Suprapubic skin (tissue), 4 donors: Measurements from ENCODE around the gene RSPO3.

Experiments used
- CTCF ChIP-seq, 2 donors: fragments of 200-600 bp in 1 of 2; fragments of 450-650 bp in 1 of 2; sonication (generic) in 1 of 2; IDR thresholded peaks; one replicate each; pipeline ENCODE4 v1.5.1; 2016 to 2019; ENCODE audit warnings: antibody characterized with exemption in 2 of 2, mild to moderate bottlenecking in 1 of 2, moderate library complexity in 1 of 2
- POLR2A ChIP-seq, 2 donors: fragments of 450-650 bp; IDR thresholded peaks; one replicate each; pipeline ENCODE4 v1.6.1; 2017; ENCODE audit warnings: antibody characterized with exemption in 2 of 2, mild to moderate bottlenecking in 2 of 2, moderate library complexity in 2 of 2
- POLR2AphosphoS5 ChIP-seq, 3 donors: sonication (generic); formaldehyde crosslinking; IDR thresholded peaks; one replicate each; pipeline ENCODE4 v1.6.1; 2017; ENCODE audit warnings: antibody characterized with exemption in 3 of 3

DNA sequence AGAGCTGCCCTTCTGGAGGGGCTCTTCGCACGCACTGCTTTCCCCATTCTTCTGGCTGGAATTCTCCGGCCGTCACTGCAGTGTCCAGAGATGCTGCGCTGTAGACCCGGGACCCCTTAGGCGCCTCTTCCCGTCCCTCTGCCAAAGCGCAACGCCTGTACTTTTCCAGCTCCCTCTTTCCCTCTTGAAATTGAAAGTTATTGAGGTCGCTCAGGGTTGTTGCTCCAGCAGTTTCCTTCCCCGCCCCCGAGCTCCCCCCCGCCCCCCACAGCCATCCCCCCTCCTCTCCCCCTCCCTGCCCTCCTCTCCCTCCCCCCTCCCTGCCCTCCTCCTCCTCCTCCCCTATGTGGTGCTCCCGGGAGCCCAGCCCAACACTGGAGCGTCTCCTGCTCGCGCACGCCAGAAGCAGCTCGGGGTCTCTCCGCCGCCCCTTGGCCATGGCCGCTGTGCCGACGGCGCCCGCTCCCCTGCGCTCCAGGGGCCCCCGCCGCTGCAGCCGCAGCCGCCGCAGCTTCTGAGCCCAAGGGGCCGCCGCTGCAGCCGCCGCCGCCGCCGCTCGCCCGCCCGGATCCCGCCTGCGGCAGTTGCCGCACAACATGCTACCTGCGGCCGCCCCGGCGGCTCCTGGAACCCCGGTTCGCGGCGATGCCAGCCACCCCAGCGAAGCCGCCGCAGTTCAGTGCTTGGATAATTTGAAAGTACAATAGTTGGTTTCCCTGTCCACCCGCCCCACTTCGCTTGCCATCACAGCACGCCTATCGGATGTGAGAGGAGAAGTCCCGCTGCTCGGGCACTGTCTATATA is at the start of gene RSPO3:
- TF ChIP-seq POLR2A (IDR thresholded peaks at IDR 0.05) = no peak
- no peak for TF ChIP-seq CTCF (IDR thresholded peaks at IDR 0.05)
- TF ChIP-seq POLR2AphosphoS5 (IDR thresholded peaks at IDR 0.05) = no peak
